K562 (cell line): ENCODE data around the gene USP2. TPM values are rescaled to one million over a fixed set of nuclear protein-coding genes. Genes with fewer than 3 reads are reported as not detected.

Experiments
- BCL6 ChIP-seq: fragments of 250-450 bp; sonication (Bioruptor Pico); IDR thresholded peaks from 2 replicates; pipeline ENCODE4 v1.4.0; 2020
- BRD9 ChIP-seq: fragments of 450-650 bp; IDR thresholded peaks from 2 replicates; pipeline ENCODE4 v1.6.1; 2018; ENCODE audit warnings: low read depth; ENCODE audit not compliant: partially characterized antibody
- PHF8 ChIP-seq: fragments of 200-600 bp; sonication (generic); IDR thresholded peaks from 2 replicates; pipeline ENCODE4 v1.6.1; 2012; ENCODE audit warnings: mixed run types, mild to moderate bottlenecking, inconsistent platforms, low read length, moderate library complexity, borderline replicate concordance
- polyA plus RNA-seq, 8 experiments: library from polyadenylated mRNA; depleted of rRNA in 4 of 8; stranded (reverse) in 5 of 8; unstranded in 3 of 8; fragments of >200 nt; fragmentation: Nextera tagmentation in 2 of 8; fragmentation: Illumina TruSeq in 1 of 8; extraction: Ambion mirVana in 2 of 8; extraction: Trizol in 1 of 8; gene quantifications; 2 replicates each; pipeline versions ENCODE4 v1.2.1 to v1.2.3, GENCODE V29; 2011 to 2014; ENCODE audit warnings: inconsistent platforms in 1 of 8, missing spikeins in 1 of 8
- total RNA-seq, 7 experiments: library from RNA; depleted of rRNA in 6 of 7; stranded (reverse); fragments of >200 nt in 6 of 7; fragmentation: Illumina TruSeq in 2 of 7; extraction: Trizol in 2 of 7; gene quantifications; 2 replicates each; pipeline versions ENCODE4 v1.2.1 to v1.2.3, GENCODE V29; 2011 to 2021; ENCODE audit warnings: low replicate concordance in 1 of 7
- TF ChIP-seq, protein P1 (sequence below): fragments of 250-450 bp; sonication (Bioruptor Pico); IDR thresholded peaks from 2 replicates; pipeline ENCODE4 v1.4.0; 2020; ENCODE audit warnings: mild to moderate bottlenecking, moderate library complexity, borderline replicate concordance
- TF ChIP-seq, protein P2 (sequence below): sonication (generic); IDR thresholded peaks from 2 replicates; pipeline ENCODE4 v1.6.1; 2016
- TF ChIP-seq, protein P3 (sequence below): fragments of 450-650 bp; IDR thresholded peaks from 2 replicates; pipeline ENCODE4 v1.6.1; 2014; ENCODE audit warnings: low read depth, mild to moderate bottlenecking, moderate library complexity, borderline replicate concordance

Gene USP2
- total and polyA plus RNA-seq, 9 of the 15 experiments (the other 6 are each of a cell fraction or from before 2014, with no cell fraction given): 2.8 to 16.9 (median 3.9) TPM

- TF ChIP-seq, protein P1, sequence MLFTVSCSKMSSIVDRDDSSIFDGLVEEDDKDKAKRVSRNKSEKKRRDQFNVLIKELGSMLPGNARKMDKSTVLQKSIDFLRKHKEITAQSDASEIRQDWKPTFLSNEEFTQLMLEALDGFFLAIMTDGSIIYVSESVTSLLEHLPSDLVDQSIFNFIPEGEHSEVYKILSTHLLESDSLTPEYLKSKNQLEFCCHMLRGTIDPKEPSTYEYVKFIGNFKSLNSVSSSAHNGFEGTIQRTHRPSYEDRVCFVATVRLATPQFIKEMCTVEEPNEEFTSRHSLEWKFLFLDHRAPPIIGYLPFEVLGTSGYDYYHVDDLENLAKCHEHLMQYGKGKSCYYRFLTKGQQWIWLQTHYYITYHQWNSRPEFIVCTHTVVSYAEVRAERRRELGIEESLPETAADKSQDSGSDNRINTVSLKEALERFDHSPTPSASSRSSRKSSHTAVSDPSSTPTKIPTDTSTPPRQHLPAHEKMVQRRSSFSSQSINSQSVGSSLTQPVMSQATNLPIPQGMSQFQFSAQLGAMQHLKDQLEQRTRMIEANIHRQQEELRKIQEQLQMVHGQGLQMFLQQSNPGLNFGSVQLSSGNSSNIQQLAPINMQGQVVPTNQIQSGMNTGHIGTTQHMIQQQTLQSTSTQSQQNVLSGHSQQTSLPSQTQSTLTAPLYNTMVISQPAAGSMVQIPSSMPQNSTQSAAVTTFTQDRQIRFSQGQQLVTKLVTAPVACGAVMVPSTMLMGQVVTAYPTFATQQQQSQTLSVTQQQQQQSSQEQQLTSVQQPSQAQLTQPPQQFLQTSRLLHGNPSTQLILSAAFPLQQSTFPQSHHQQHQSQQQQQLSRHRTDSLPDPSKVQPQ (CRISPR knock-in tag): no peak
- TF ChIP-seq, protein P2, sequence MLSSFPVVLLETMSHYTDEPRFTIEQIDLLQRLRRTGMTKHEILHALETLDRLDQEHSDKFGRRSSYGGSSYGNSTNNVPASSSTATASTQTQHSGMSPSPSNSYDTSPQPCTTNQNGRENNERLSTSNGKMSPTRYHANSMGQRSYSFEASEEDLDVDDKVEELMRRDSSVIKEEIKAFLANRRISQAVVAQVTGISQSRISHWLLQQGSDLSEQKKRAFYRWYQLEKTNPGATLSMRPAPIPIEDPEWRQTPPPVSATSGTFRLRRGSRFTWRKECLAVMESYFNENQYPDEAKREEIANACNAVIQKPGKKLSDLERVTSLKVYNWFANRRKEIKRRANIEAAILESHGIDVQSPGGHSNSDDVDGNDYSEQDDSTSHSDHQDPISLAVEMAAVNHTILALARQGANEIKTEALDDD: peak; percentile 72; the same call in 1 of the 2 replicates
- TF ChIP-seq BCL6 (CRISPR knock-in tag) (no peak), BRD9 (no peak), PHF8 (peak; percentile 61; the same call in 1 of the 2 replicates)
- TF ChIP-seq, protein P3, sequence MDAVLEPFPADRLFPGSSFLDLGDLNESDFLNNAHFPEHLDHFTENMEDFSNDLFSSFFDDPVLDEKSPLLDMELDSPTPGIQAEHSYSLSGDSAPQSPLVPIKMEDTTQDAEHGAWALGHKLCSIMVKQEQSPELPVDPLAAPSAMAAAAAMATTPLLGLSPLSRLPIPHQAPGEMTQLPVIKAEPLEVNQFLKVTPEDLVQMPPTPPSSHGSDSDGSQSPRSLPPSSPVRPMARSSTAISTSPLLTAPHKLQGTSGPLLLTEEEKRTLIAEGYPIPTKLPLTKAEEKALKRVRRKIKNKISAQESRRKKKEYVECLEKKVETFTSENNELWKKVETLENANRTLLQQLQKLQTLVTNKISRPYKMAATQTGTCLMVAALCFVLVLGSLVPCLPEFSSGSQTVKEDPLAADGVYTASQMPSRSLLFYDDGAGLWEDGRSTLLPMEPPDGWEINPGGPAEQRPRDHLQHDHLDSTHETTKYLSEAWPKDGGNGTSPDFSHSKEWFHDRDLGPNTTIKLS: no peak
- TF ChIP-seq, all 486 proteins: peak for 99
Observed at GRCh38 chr11:119318240-119319135, 63.0 kb downstream of the USP2 start (continued).
